Body of pancreas (tissue), 4 donors: Measurements from ENCODE around the gene CYP1A2. TPM values are rescaled to one million over a fixed set of nuclear protein-coding genes. Genes with fewer than 3 reads are reported as not detected.

Source experiments
- ATAC-seq: fragments of 150-250 bp; one replicate; pipeline ENCODE4 v1.9.1; 2016
- DNase-seq, 4 donors: peaks; one replicate each; pipeline ENCODE4 v3.0.0-alpha.2; 2019
- H3K27ac ChIP-seq, 4 donors: fragments of 200-600 bp; sonication (generic); 1 replicate in 3 of 4; 2 replicates in 1 of 4; pipeline versions ENCODE4 v1.5.1 to v1.6.1; 2016 to 2019; ENCODE audit warnings: mild to moderate bottlenecking in 1 of 4, mixed read lengths in 1 of 4, moderate library complexity in 1 of 4
- H3K27me3 ChIP-seq, 2 donors: fragments of 200-600 bp; sonication (generic); one replicate each; pipeline ENCODE4 v1.6.0; 2016; ENCODE audit warnings: mild to moderate bottlenecking in 1 of 2
- H3K36me3 ChIP-seq, 2 donors: fragments of 200-600 bp; sonication (generic); replicated peaks in 1 of 2; 2 replicates each; pipeline ENCODE4 v1.5.1; 2016; ENCODE audit warnings: low read depth in 2 of 2; ENCODE audit not compliant: insufficient read depth in 1 of 2
- H3K4me1 ChIP-seq: fragments of 200-600 bp; sonication (generic); one replicate; pipeline ENCODE4 v1.6.0; 2016
- H3K4me3 ChIP-seq, 2 donors: fragments of 200-600 bp; sonication (generic); 1 replicate in 1 of 2; 2 replicates in 1 of 2; pipeline ENCODE4 v1.5.1; 2016 to 2019
- H3K9me3 ChIP-seq, 3 donors: fragments of 200-600 bp; sonication (generic); 1 replicate in 2 of 3; 2 replicates in 1 of 3; pipeline ENCODE4 v1.5.1; 2016
- CTCF ChIP-seq, 7 experiments: fragments of 450-650 bp in 4 of 7; fragments of 200-600 bp in 3 of 7; sonication (generic) in 3 of 7; IDR thresholded peaks; one replicate each; pipeline ENCODE4 v1.5.1; 2016 to 2019; ENCODE audit warnings: antibody characterized with exemption in 7 of 7
- POLR2A ChIP-seq, 3 donors: fragments of 450-650 bp; IDR thresholded peaks; one replicate each; pipeline ENCODE4 v1.6.1; 2016; ENCODE audit warnings: antibody characterized with exemption in 3 of 3, mild to moderate bottlenecking in 2 of 3
- WGBS, 2 donors: methylation state at CpG; one replicate each; pipeline ENCODE4 v1.1.5; 2017; 5-methylcytosine and 5-hydroxymethylcytosine counted together
- intact Hi-C: fragments of 100-400 bp; cut with DNase I; formaldehyde crosslinking; loops from one replicate; pipeline ENCODE4 v1.15.1; 2023
- total RNA-seq, 2 donors: library from RNA; depleted of rRNA; stranded (reverse); fragments of >200 nt; gene quantifications; one replicate each; pipeline ENCODE4 v1.1.0, GENCODE V29; 2016

CYP1A2 gene
- total RNA-seq, 2 donors from 2014 or later, result not detected

GRCh38 chr15:74781431-74782258 lies 33.0 kb downstream of the CYP1A2 start, which contains the start of gene CSK:
CSK (plus strand) TSS chr15:74782080; CDS start chr15:74798298, 16,218 bp downstream.
- peaks cover 41% of the 10 kb centered on the region for H3K4me1 ChIP-seq
- peak within 1 kb of the TSS; percentile 65 to 80 for H3K4me3 ChIP-seq
- no peaks in the 10 kb centered on the region for H3K27me3 ChIP-seq
- 1 to 2% methylated on average over 14 to 27 of the region's 74 CpGs for WGBS, 2 donors
- DNase-seq (peak; percentile 74 to 79 (median 77)), ATAC-seq (peak; percentile 91)
- intact Hi-C loops, result no loop called here
- H3K36me3 ChIP-seq, result no peaks in the 10 kb centered on the region
- no peaks in the 10 kb centered on the region for H3K9me3 ChIP-seq
- TF ChIP-seq POLR2A (IDR thresholded peaks at IDR 0.05) (no peak), CTCF (IDR thresholded peaks at IDR 0.05) (peak; percentile 36 to 98 (median 57))
- H3K27ac ChIP-seq, result peak within 1 kb of the TSS; percentile 48 to 79 (median 66)

- Histone ChIP-seq H3K27me3 (no peaks in the 10 kb centered on the region), H3K4me1 (peaks cover 44% of the 10 kb centered on the region), H3K36me3 (no peaks in the 10 kb centered on the region), H3K27ac (peak overlapping the region; percentile 48 to 79 (median 66)), H3K4me3 (peak overlapping the region; percentile 65 to 80), H3K9me3 (no peaks in the 10 kb centered on the region)
- TF ChIP-seq CTCF (IDR thresholded peaks at IDR 0.05), result no peak
- TF ChIP-seq POLR2A (IDR thresholded peaks at IDR 0.05), result no peak
- ATAC-seq (peak; percentile 42), DNase-seq (peak in 1 of 4 donors; percentile 49)
- 0% methylated on average over 30 to 31 of the region's 72 CpGs for WGBS, 2 donors
- intact Hi-C loops, result no loop called here
Observed at GRCh38 chr15:74782259-74783071, 33.8 kb downstream of the CYP1A2 start.

GRCh38 chr15:74783072-74783807 lies 34.6 kb downstream of the CYP1A2 start:
- intact Hi-C loops, result no loop called here
- ATAC-seq (no peak), DNase-seq (peak in 1 of 4 donors; percentile 27)
- Histone ChIP-seq H3K9me3 (no peaks in the 10 kb centered on the region), H3K27me3 (no peaks in the 10 kb centered on the region), H3K27ac (peak overlapping the region in 3 of 4 donors; percentile 48 to 79 (median 67)), H3K4me3 (peak overlapping the region; percentile 65 to 80), H3K36me3 (no peaks in the 10 kb centered on the region), H3K4me1 (peaks cover 44% of the 10 kb centered on the region)
- TF ChIP-seq POLR2A (IDR thresholded peaks at IDR 0.05), result no peak
- 14 to 25% methylated on average over 4 to 13 of the region's 13 CpGs for WGBS, 2 donors

GRCh38 chr15:74783808-74784175 lies 35.1 kb downstream of the CYP1A2 start:
- intact Hi-C loops, result no loop called here
- DNase-seq (no peak), ATAC-seq (no peak)
- TF ChIP-seq CTCF (IDR thresholded peaks at IDR 0.05) (no peak), POLR2A (IDR thresholded peaks at IDR 0.05) (no peak)
- Histone ChIP-seq H3K27me3 (no peaks in the 10 kb centered on the region), H3K36me3 (no peaks in the 10 kb centered on the region), H3K9me3 (no peaks in the 10 kb centered on the region), H3K4me3 (no peak overlapping the region), H3K27ac (peak overlapping the region in 2 of 4 donors; percentile 67 to 79), H3K4me1 (peaks cover 44% of the 10 kb centered on the region)
- WGBS, 2 donors, result 32 to 52% methylated on average over 2 to 3 of the region's 3 CpGs
